HG03575 (cell line): ENCODE data around the gene ST6GAL1.

Experiments
- ATAC-seq: cut with Tn5 transposase; IDR thresholded peaks from one replicate; pipeline ENCODE4 v1.9.1; 2021; ENCODE audit not compliant: unreplicated experiment, insufficient number of reproducible peaks, low FRiP score; ENCODE audit errors: extremely low read depth

ST6GAL1 gene

GRCh38 chr3:187080799-187081450 is 150.6 kb downstream of the ST6GAL1 start:
- ATAC-seq, result no peak

- ATAC-seq, result no peak
Measured at GRCh38 chr3:187082758-187083375, 152.5 kb downstream of the ST6GAL1 start.

- ATAC-seq, result no peak
Measured at GRCh38 chr3:187084126-187084525, 153.8 kb downstream of the ST6GAL1 start.

- ATAC-seq, result no peak
Measured at GRCh38 chr3:187084580-187084979, 154.3 kb downstream of the ST6GAL1 start.

GRCh38 chr3:187085021-187085666 is 154.8 kb downstream of the ST6GAL1 start:
- no peak for ATAC-seq

GRCh38 chr3:187085933-187086332 is 155.6 kb downstream of the ST6GAL1 start:
- ATAC-seq, result no peak

GRCh38 chr3:187086831-187087230 is 156.5 kb downstream of the ST6GAL1 start:
- no peak for ATAC-seq

- no peak for ATAC-seq
Measured at GRCh38 chr3:187088701-187089100, 158.4 kb downstream of the ST6GAL1 start.

GRCh38 chr3:187093320-187093719 is 163.0 kb downstream of the ST6GAL1 start:
- no peak for ATAC-seq

GRCh38 chr3:187098923-187099512 is 168.7 kb downstream of the ST6GAL1 start:
- ATAC-seq, result no peak

GRCh38 chr3:187101184-187102072 is 171.1 kb downstream of the ST6GAL1 start:
- ATAC-seq, result no peak

- ATAC-seq, result no peak
Measured at GRCh38 chr3:187102073-187102634, 171.8 kb downstream of the ST6GAL1 start.

GRCh38 chr3:187103251-187103650 is 172.9 kb downstream of the ST6GAL1 start:
- no peak for ATAC-seq

GRCh38 chr3:187104342-187104741 is 174.0 kb downstream of the ST6GAL1 start:
- ATAC-seq, result no peak

GRCh38 chr3:187104933-187105332 is 174.6 kb downstream of the ST6GAL1 start:
- ATAC-seq, result no peak

GRCh38 chr3:187105700-187106099 is 175.4 kb downstream of the ST6GAL1 start:
- no peak for ATAC-seq

GRCh38 chr3:187107989-187108388 is 177.7 kb downstream of the ST6GAL1 start:
- ATAC-seq, result no peak

- ATAC-seq, result no peak
Measured at GRCh38 chr3:187110156-187110555, 179.8 kb downstream of the ST6GAL1 start.
